Kidney (tissue), 14 donors: ENCODE data around the gene GRIFIN. TPM values are rescaled to one million over a fixed set of nuclear protein-coding genes. Genes with fewer than 3 reads are reported as not detected.

Experiments used
- DNase-seq, 5 donors: peaks; one replicate each; pipeline ENCODE4 v3.0.0-alpha.2; 2013 to 2020
- FAIRE-seq: peaks from 2 replicates; lab custom pipeline; 2012; peaks lifted over from hg19 to GRCh38; lab: Jason Lieb, UNC
- H3K27ac ChIP-seq, 2 donors: one replicate each; pipeline ENCODE4 v1.7.0; 2013; ENCODE audit warnings: low read depth in 2 of 2, low read length in 2 of 2, inconsistent platforms in 1 of 2
- H3K27me3 ChIP-seq: one replicate; pipeline ENCODE4 v1.7.1; 2013; ENCODE audit warnings: low read length, inconsistent platforms; ENCODE audit not compliant: control insufficient read depth, insufficient read depth
- H3K36me3 ChIP-seq, 3 donors: one replicate each; pipeline versions ENCODE4 v1.7.0 to v1.7.1; 2013; ENCODE audit warnings: low read length in 3 of 3, control low read depth in 1 of 3, inconsistent platforms in 1 of 3; ENCODE audit not compliant: insufficient read depth in 3 of 3, control insufficient read depth in 2 of 3
- H3K4me1 ChIP-seq, 3 donors: one replicate each; pipeline versions ENCODE4 v1.7.0 to v1.7.1; 2013; ENCODE audit warnings: low read length in 3 of 3, inconsistent platforms in 1 of 3, low read depth in 1 of 3; ENCODE audit not compliant: control insufficient read depth in 2 of 3, insufficient read depth in 2 of 3
- H3K4me3 ChIP-seq, 3 donors: one replicate each; pipeline versions ENCODE4 v1.7.0 to v1.8.1; 2013; ENCODE audit warnings: low read length in 3 of 3, control low read depth in 1 of 3, inconsistent platforms in 1 of 3
- H3K9ac ChIP-seq, 3 donors: one replicate each; pipeline versions ENCODE4 v1.7.0 to v1.7.1; 2013; ENCODE audit warnings: low read length in 3 of 3, control low read depth in 1 of 3, inconsistent platforms in 1 of 3
- H3K9me3 ChIP-seq, 3 donors: one replicate each; pipeline versions ENCODE4 v1.7.0 to v1.7.1; 2013; ENCODE audit warnings: low read length in 3 of 3, control low read depth in 1 of 3, inconsistent platforms in 1 of 3; ENCODE audit not compliant: control insufficient read depth in 2 of 3, insufficient read depth in 1 of 3
- intact Hi-C: fragments of 100-400 bp; cut with DNase I; formaldehyde crosslinking; loops from one replicate; pipeline ENCODE4 v1.11.1; 2022
- polyA plus RNA-seq: library from polyadenylated mRNA; stranded (reverse); fragments of 350-450 nt; fragmentation: Illumina TruSeq; extraction: RNeasy Lipid Tissue Mini Kit (QIAGEN cat#74804); gene quantifications from one replicate; pipeline ENCODE4 v1.2.3, GENCODE V29; 2014; ENCODE audit warnings: low read depth, low replicate concordance; ENCODE audit not compliant: insufficient read depth
- total RNA-seq: library from RNA; stranded (reverse); fragmentation: NEBNext Ultra II Directional; extraction: Animal tissue kit (Norgen Biotek cat#: 25700); gene quantifications from one replicate; pipeline ENCODE4 v1.2.1, GENCODE V29; 2021
- TF ChIP-seq, protein P1 (sequence below): IDR thresholded peaks from 3 replicates; pipeline ENCODE4 v1.5.1; 2012; ENCODE audit warnings: mild to moderate bottlenecking, moderate library complexity, borderline replicate concordance; ENCODE audit not compliant: insufficient read depth; ENCODE audit errors: extremely low read depth
- donor health status: control.
- donor health status: control.
- donor health status: control.
- donor health status: control.
- donor health status: control.
- donor health status: DM: yes; HTN: yes; CAD: no.
- donor health status: Normal renal cell carcinoma (clear cell type).

The GRIFIN gene
- total and polyA plus RNA-seq, 2 donors from 2014 or later: not detected

DNA sequence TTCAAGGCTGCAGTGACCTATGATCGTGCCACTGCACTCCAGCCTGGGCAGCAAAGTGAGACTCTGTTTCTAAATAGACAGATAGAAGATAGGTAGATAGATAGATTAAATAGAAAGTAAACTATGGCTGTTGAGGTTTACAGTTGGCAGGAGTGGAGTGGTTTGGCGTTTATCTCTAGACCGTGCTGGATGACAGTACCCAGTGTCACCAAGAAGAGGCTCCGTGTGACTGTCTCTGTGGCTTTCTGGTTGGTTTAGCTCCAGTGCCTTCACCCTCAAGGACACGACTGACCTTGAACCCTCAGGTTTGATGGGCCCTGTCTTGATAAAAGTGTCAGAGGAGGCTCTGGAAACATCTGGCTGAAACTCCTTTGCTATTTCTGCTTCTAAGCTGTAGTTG, 41.1 kb downstream of the GRIFIN start:
- H3K4me3 ChIP-seq: no peak overlapping the region
- H3K27me3 ChIP-seq: no peaks in the 10 kb centered on the region
- no peak for FAIRE-seq
- H3K27ac ChIP-seq: no peak overlapping the region
- no peak overlapping the region for H3K9ac ChIP-seq
- no peak for DNase-seq
- intact Hi-C loops: no loop called here
- H3K4me1 ChIP-seq: peaks cover 0 to 3% (median 0%) of the 10 kb centered on the region in 3 donors
- H3K9me3 ChIP-seq: peaks cover 0 to 3% (median 0%) of the 10 kb centered on the region in 3 donors
- H3K36me3 ChIP-seq: peaks cover 0 to 9% (median 6%) of the 10 kb centered on the region in 3 donors
- TF ChIP-seq, protein P1, sequence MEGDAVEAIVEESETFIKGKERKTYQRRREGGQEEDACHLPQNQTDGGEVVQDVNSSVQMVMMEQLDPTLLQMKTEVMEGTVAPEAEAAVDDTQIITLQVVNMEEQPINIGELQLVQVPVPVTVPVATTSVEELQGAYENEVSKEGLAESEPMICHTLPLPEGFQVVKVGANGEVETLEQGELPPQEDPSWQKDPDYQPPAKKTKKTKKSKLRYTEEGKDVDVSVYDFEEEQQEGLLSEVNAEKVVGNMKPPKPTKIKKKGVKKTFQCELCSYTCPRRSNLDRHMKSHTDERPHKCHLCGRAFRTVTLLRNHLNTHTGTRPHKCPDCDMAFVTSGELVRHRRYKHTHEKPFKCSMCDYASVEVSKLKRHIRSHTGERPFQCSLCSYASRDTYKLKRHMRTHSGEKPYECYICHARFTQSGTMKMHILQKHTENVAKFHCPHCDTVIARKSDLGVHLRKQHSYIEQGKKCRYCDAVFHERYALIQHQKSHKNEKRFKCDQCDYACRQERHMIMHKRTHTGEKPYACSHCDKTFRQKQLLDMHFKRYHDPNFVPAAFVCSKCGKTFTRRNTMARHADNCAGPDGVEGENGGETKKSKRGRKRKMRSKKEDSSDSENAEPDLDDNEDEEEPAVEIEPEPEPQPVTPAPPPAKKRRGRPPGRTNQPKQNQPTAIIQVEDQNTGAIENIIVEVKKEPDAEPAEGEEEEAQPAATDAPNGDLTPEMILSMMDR: no peak

DNA sequence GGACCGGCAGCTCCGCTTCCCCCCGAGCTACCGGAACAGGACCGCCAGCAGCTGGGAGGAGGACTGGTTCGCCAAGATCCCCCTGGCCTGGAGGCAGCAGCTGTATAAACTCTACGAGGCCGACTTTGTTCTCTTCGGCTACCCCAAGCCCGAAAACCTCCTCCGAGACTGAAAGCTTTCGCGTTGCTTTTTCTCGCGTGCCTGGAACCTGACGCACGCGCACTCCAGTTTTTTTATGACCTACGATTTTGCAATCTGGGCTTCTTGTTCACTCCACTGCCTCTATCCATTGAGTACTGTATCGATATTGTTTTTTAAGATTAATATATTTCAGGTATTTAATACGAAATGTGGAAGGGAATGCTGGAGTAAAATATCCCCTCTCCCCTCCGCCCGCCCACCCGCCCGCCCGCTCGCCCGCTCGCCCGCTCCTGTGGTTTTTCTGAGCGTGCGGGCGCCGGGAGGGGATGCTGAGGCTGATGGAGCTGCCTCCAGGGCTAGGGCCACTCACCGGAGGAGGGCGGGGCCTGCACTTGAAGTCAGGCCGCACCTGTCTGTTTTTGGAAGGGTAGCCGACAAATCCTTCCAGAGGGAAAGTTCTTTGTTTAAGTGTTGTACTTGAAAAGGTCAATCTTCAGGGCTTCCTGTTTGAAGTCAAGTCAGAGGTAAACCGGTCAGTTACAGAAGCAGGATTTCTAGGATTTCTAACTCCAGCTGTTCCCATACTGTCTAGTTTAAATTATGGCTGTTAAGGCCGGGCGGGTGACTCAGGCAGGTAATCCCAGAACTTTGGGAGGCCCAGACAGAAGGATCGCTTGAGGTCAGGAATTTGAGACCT, 42.3 kb downstream of the GRIFIN start:
- no peak for FAIRE-seq
- Histone ChIP-seq H3K27ac (no peak overlapping the region), H3K36me3 (peaks cover 0 to 9% (median 6%) of the 10 kb centered on the region in 3 donors), H3K9me3 (peaks cover 0 to 3% (median 0%) of the 10 kb centered on the region in 3 donors), H3K9ac (no peak overlapping the region), H3K27me3 (no peaks in the 10 kb centered on the region), H3K4me1 (peaks cover 0 to 3% (median 0%) of the 10 kb centered on the region in 3 donors), H3K4me3 (no peak overlapping the region)
- no peak for DNase-seq
- intact Hi-C loops: no loop called here
- TF ChIP-seq, protein P1: no peak

DNA sequence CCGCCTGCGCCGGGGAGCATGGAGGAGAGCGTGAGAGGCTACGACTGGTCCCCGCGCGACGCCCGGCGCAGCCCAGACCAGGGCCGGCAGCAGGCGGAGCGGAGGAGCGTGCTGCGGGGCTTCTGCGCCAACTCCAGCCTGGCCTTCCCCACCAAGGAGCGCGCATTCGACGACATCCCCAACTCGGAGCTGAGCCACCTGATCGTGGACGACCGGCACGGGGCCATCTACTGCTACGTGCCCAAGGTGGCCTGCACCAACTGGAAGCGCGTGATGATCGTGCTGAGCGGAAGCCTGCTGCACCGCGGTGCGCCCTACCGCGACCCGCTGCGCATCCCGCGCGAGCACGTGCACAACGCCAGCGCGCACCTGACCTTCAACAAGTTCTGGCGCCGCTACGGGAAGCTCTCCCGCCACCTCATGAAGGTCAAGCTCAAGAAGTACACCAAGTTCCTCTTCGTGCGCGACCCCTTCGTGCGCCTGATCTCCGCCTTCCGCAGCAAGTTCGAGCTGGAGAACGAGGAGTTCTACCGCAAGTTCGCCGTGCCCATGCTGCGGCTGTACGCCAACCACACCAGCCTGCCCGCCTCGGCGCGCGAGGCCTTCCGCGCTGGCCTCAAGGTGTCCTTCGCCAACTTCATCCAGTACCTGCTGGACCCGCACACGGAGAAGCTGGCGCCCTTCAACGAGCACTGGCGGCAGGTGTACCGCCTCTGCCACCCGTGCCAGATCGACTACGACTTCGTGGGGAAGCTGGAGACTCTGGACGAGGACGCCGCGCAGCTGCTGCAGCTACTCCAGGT, 43.1 kb downstream of the GRIFIN start:
- Histone ChIP-seq H3K27me3 (no peaks in the 10 kb centered on the region), H3K9me3 (peaks cover 0 to 3% (median 0%) of the 10 kb centered on the region in 3 donors), H3K4me1 (peaks cover 0 to 3% (median 0%) of the 10 kb centered on the region in 3 donors), H3K9ac (no peak overlapping the region), H3K4me3 (no peak overlapping the region), H3K36me3 (peaks cover 0 to 9% (median 6%) of the 10 kb centered on the region in 3 donors), H3K27ac (no peak overlapping the region)
- TF ChIP-seq, protein P1: no peak
- peak in 1 of 5 donors; percentile 65 for DNase-seq
- intact Hi-C loops: no loop called here
- no peak for FAIRE-seq
